ENCODE measurements around the gene CNTLN.

Gene CNTLN

DNA sequence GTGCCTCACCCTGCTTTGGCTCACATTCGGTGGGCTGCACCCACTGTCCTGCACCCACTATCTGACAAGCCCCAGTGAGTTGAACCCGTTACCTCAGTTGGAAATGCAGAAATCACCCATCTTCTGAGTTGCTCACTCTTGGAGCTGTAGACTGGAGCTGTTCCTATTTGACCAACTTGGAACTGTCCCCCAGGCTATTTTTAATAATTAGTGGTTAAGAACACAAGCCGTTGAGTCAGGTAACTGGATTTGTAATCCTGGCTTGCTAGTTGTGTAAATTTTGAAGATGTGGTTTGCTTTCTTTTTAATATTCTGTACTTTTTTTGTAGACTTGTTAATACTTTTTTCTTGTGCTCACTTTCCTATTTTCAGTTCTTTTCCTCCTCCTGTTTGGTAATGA is 81.2 kb downstream of the CNTLN start:
- Histone ChIP-seq H3K9ac (ENCODE audit: low read length) (no peak overlapping the region), H3K4me3 (ENCODE audit: low read depth, low read length, poor library complexity, severe bottlenecking) (no peak overlapping the region), H3K36me3 (ENCODE audit: insufficient read depth, low read length) (no peaks in the 10 kb centered on the region), H3K9me3 (ENCODE audit: low read length) (no peaks in the 10 kb centered on the region), H3K4me1 (ENCODE audit: insufficient read depth, low read length, severe bottlenecking) (no peaks in the 10 kb centered on the region), H3F3A (ENCODE audit: insufficient read depth, low read length) (no peaks in the 10 kb centered on the region), H3K27me3 (ENCODE audit: insufficient read depth, low read length) (no peaks in the 10 kb centered on the region), H3K27ac (ENCODE audit: low read depth, low read length, poor library complexity, severe bottlenecking) (no peak overlapping the region), H3K9me2 (ENCODE audit: low read depth, low read length) (no peaks in the 10 kb centered on the region), H3K4me2 (ENCODE audit: low read length) (no peak overlapping the region), H4K20me1 (ENCODE audit: insufficient read depth, low read length) (no peaks in the 10 kb centered on the region), H2AFZ (ENCODE audit: low read length) (no peak overlapping the region), H3K79me2 (ENCODE audit: insufficient read depth, low read length) (no peaks in the 10 kb centered on the region)
- no peak for TF ChIP-seq CTCF (IDR thresholded peaks at IDR 0.05; ENCODE audit: low read length)
- TF ChIP-seq EZH2 (IDR thresholded peaks at IDR 0.05; ENCODE audit: borderline replicate concordance, low read length), result no peak

GRCh38 chr9:17216646-17217045 is 81.8 kb downstream of the CNTLN start:
- Histone ChIP-seq H3K27ac (ENCODE audit: low read depth, low read length, poor library complexity, severe bottlenecking) (no peak overlapping the region), H3F3A (ENCODE audit: insufficient read depth, low read length) (no peaks in the 10 kb centered on the region), H2AFZ (ENCODE audit: low read length) (no peak overlapping the region), H3K4me3 (ENCODE audit: low read depth, low read length, poor library complexity, severe bottlenecking) (no peak overlapping the region), H4K20me1 (ENCODE audit: insufficient read depth, low read length) (no peaks in the 10 kb centered on the region), H3K36me3 (ENCODE audit: insufficient read depth, low read length) (no peaks in the 10 kb centered on the region), H3K9ac (ENCODE audit: low read length) (no peak overlapping the region), H3K27me3 (ENCODE audit: insufficient read depth, low read length) (no peaks in the 10 kb centered on the region), H3K9me2 (ENCODE audit: low read depth, low read length) (no peaks in the 10 kb centered on the region), H3K4me1 (ENCODE audit: insufficient read depth, low read length, severe bottlenecking) (no peaks in the 10 kb centered on the region), H3K9me3 (ENCODE audit: low read length) (no peaks in the 10 kb centered on the region), H3K79me2 (ENCODE audit: insufficient read depth, low read length) (no peaks in the 10 kb centered on the region), H3K4me2 (ENCODE audit: low read length) (no peak overlapping the region)
- no peak for TF ChIP-seq CTCF (IDR thresholded peaks at IDR 0.05; ENCODE audit: low read length)

DNA sequence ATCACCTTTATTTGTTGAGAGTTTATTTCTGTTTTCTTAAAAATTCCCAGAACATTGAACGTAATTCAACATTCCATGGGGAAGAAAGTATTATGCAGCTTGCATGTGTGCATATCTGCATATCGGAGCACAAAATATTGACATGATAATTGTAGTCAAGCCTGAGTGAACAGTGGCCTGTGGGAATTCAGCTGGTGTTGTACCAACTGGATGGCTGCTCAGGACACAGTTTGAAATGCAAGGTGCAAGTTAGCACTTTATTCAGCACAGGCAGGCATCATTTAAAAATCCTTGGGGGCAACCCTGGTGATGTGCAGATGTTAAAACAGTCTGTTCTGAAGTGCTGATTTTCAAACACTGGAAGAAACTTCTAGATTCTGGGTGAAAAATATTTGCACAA is 82.4 kb downstream of the CNTLN start:
- Histone ChIP-seq H3K9me3 (ENCODE audit: low read length) (no peaks in the 10 kb centered on the region), H3K9ac (ENCODE audit: low read length) (no peak overlapping the region), H4K20me1 (ENCODE audit: insufficient read depth, low read length) (no peaks in the 10 kb centered on the region), H3K9me2 (ENCODE audit: low read depth, low read length) (no peaks in the 10 kb centered on the region), H3K36me3 (ENCODE audit: insufficient read depth, low read length) (no peaks in the 10 kb centered on the region), H3K4me3 (ENCODE audit: low read depth, low read length, poor library complexity, severe bottlenecking) (no peak overlapping the region), H3K4me2 (ENCODE audit: low read length) (no peak overlapping the region), H3K27ac (ENCODE audit: low read depth, low read length, poor library complexity, severe bottlenecking) (no peak overlapping the region), H3K27me3 (ENCODE audit: insufficient read depth, low read length) (no peaks in the 10 kb centered on the region), H3F3A (ENCODE audit: insufficient read depth, low read length) (no peaks in the 10 kb centered on the region), H3K79me2 (ENCODE audit: insufficient read depth, low read length) (no peaks in the 10 kb centered on the region), H2AFZ (ENCODE audit: low read length) (no peak overlapping the region), H3K4me1 (ENCODE audit: insufficient read depth, low read length, severe bottlenecking) (no peaks in the 10 kb centered on the region)
- no peak for TF ChIP-seq EZH2 (IDR thresholded peaks at IDR 0.05; ENCODE audit: borderline replicate concordance, low read length)
- TF ChIP-seq CTCF (IDR thresholded peaks at IDR 0.05; ENCODE audit: low read length), result no peak

All from OCI-LY1 (cell line).